ENCODE measurements around the gene NAV3. TPM values are rescaled to one million over a fixed set of nuclear protein-coding genes. Genes with fewer than 3 reads are reported as not detected.

NAV3 gene
- total and polyA plus RNA-seq, 2 of the 4 experiments (the other 2 are of a cell fraction), result 25.5 to 106 TPM

DNA sequence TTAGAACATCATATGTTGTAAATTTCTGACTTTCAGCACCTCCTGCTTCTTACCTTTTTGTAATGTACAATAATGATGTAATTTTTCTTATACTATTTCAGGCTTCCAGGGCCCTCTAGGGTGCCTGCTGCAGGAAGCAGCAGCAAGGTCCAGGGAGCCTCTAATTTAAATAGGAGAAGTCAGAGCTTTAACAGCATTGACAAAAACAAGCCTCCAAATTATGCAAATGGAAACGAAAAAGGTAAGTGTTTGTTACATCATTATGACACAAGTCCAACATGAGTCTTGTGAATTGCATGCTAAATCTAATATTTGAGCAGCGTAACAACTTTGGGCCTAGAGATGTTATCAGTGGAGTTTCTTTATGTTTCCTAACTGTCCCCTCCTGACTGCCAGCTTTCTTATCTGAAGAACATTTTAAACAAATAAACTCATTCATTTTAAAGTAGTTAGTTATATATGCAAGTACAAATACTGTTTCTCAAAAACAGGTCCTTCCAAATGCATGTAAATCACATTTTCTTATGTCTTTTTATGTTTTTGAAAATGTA, 167.6 kb downstream of the NAV3 start:
- peaks cover 9 to 24% of the 10 kb centered on the region in 2 experiments for H3K79me1 ChIP-seq (ENCODE audit: low read depth in 1 of 2, low read length in 2 of 2)
- no peaks in the 10 kb centered on the region for H3K9me3 ChIP-seq (ENCODE audit: control insufficient read depth, insufficient read depth, low read length)
- H3K18ac ChIP-seq (ENCODE audit: low read depth, low read length), result no peak overlapping the region
- peaks cover 1% of the 10 kb centered on the region; the same call in 1 of the 2 replicates for H3K36me3 ChIP-seq (ENCODE audit: control insufficient read depth, insufficient read depth, low read length)
- H2BK120ac ChIP-seq (ENCODE audit: low read depth, low read length), result no peak overlapping the region
- H3K14ac ChIP-seq (replicated peaks; ENCODE audit: low read depth, low read length), result no peak overlapping the region
- ATAC-seq (ENCODE audit: low read depth) (no peak), DNase-seq (no peak)
- in situ Hi-C loops (cut with MboI; ENCODE audit: low sequenced_read_pairs) (no loop called here), intact Hi-C loops (cut with micrococcal nuclease) (no loop called here), dilution Hi-C loops (cut with HindIII; ENCODE audit: low sequenced_read_pairs, unreplicated experiment) (no loop called here)
- no peak overlapping the region for H3K4me2 ChIP-seq (ENCODE audit: low read depth, low read length)
- H4K8ac ChIP-seq (ENCODE audit: low read depth in 2 of 2, low read length in 2 of 2), result no peak overlapping the region
- H4K91ac ChIP-seq (ENCODE audit: insufficient read depth, low read depth, low read length), result no peak overlapping the region
- H3K9ac ChIP-seq (ENCODE audit: low read depth, low read length), result no peak overlapping the region
- H3K9me1 ChIP-seq (ENCODE audit: insufficient read depth, low read length), result peaks cover 3% of the 10 kb centered on the region; the same call in 1 of the 2 replicates
- no peak overlapping the region for H2BK20ac ChIP-seq (ENCODE audit: low read depth, low read length)
- no TSS peak for BruUV-seq (replicated peaks)
- H3K4me3 ChIP-seq (ENCODE audit: insufficient read depth, low read depth, low read length), result no peak overlapping the region
- no peak overlapping the region for H2AK5ac ChIP-seq (ENCODE audit: low read depth, low read length)
- H3K27ac ChIP-seq (ENCODE audit: insufficient read depth, low read length), result no peak overlapping the region
- TF ChIP-seq RAD21 (IDR thresholded peaks at IDR 0.05; ENCODE audit: low read length), result no peak
- no peak for TF ChIP-seq CHD1 (IDR thresholded peaks at IDR 0.05; ENCODE audit: low read depth, low read length)
- no peak for TF ChIP-seq MAZ (IDR thresholded peaks at IDR 0.05; ENCODE audit: borderline replicate concordance, low read depth, low read length)
- no peak for TF ChIP-seq FOS (IDR thresholded peaks at IDR 0.05; ENCODE audit: low read depth, low read length)
- CTCF ChIA-PET, result interaction anchor here (0.6 to 1.0 kb wide), 2 partner anchors 11 to 677 kb away, joined by 3 to 4 read pairs; no protein-coding TSS in a partner anchor
- no peaks in the 10 kb centered on the region; the same call in none of the 2 replicates for H4K20me1 ChIP-seq (ENCODE audit: insufficient read depth, low read length)
- no CpG with 5 or more reads among the region's 2 CpGs for WGBS, 2 experiments (ENCODE audit: extremely low coverage in 2 of 2, insufficient read length in 1 of 2)
- H4K5ac ChIP-seq (ENCODE audit: low read depth, low read length), result no peak overlapping the region
- no peaks in the 10 kb centered on the region for H3K4me1 ChIP-seq (ENCODE audit: control insufficient read depth, insufficient read depth, low read length)
- no peak overlapping the region for H3K23ac ChIP-seq (ENCODE audit: low read depth, low read length)
- H2BK5ac ChIP-seq (ENCODE audit: low read depth, low read length, poor library complexity, severe bottlenecking), result no peak overlapping the region
- H3K56ac ChIP-seq (ENCODE audit: extremely low read depth, insufficient read depth, low read length), result no peak overlapping the region
- POLR2A ChIA-PET (ENCODE audit: unreplicated experiment), result no interaction called here
- no peak overlapping the region for H2AK9ac ChIP-seq (replicated peaks; ENCODE audit: low read depth, low read length, poor library complexity)
- no peak overlapping the region for H2BK15ac ChIP-seq (ENCODE audit: low read depth, low read length)
- H3K4ac ChIP-seq (ENCODE audit: low read depth, low read length), result no peak overlapping the region
- no peaks in the 10 kb centered on the region for H3K27me3 ChIP-seq (ENCODE audit: control insufficient read depth, insufficient read depth, low read length)
- H2AFZ ChIP-seq (replicated peaks; ENCODE audit: low read length, poor library complexity), result no peak overlapping the region

Data from IMR-90 (cell line).